Neural progenitor cell (in vitro differentiated cells): ENCODE results near the gene ITIH5. TPM values are rescaled to one million over a fixed set of nuclear protein-coding genes. Genes with fewer than 3 reads are reported as not detected.

ENCODE experiments used
- DNase-seq: peaks from one replicate; pipeline ENCODE4 v3.0.0-alpha.2; 2016; ENCODE audit warnings: low spot score
- H2AFZ ChIP-seq: fragments of 200-600 bp; sonication (generic); replicated peaks from 2 replicates; pipeline ENCODE4 v1.6.1; 2016; ENCODE audit warnings: antibody characterized with exemption
- H3F3A ChIP-seq: fragments of 200-600 bp; sonication (generic); 2 replicates; pipeline ENCODE4 v1.6.1; 2016; ENCODE audit warnings: antibody characterized with exemption, low read depth
- H3K27ac ChIP-seq: fragments of 200-600 bp; sonication (generic); 2 replicates; pipeline ENCODE4 v1.5.1; 2016; ENCODE audit warnings: mild to moderate bottlenecking
- H3K27me3 ChIP-seq: fragments of 200-600 bp; sonication (generic); 2 replicates; pipeline ENCODE4 v1.6.1; 2016; ENCODE audit warnings: mild to moderate bottlenecking, moderate library complexity
- H3K36me3 ChIP-seq: fragments of 200-600 bp; sonication (generic); 2 replicates; pipeline ENCODE4 v1.5.1; 2016
- H3K4me1 ChIP-seq: fragments of 200-600 bp; sonication (generic); 2 replicates; pipeline ENCODE4 v1.6.1; 2016; ENCODE audit warnings: mixed run types
- H3K4me2 ChIP-seq: fragments of 200-600 bp; sonication (generic); 2 replicates; pipeline ENCODE4 v1.6.1; 2016
- H3K4me3 ChIP-seq: fragments of 200-600 bp; sonication (generic); 2 replicates; pipeline ENCODE4 v1.5.1; 2016
- H3K79me2 ChIP-seq: fragments of 200-600 bp; sonication (generic); 2 replicates; pipeline ENCODE4 v1.6.1; 2016; ENCODE audit warnings: low read depth
- H3K9ac ChIP-seq: fragments of 200-600 bp; sonication (generic); 2 replicates; pipeline ENCODE4 v1.6.1; 2016
- H3K9me3 ChIP-seq: fragments of 200-600 bp; sonication (generic); 2 replicates; pipeline ENCODE4 v1.5.1; 2016; ENCODE audit warnings: low read depth
- H4K20me1 ChIP-seq: fragments of 200-600 bp; sonication (generic); 2 replicates; pipeline ENCODE4 v1.6.1; 2016; ENCODE audit warnings: low read depth
- H3K27ac Mint-ChIP-seq: 3 replicates; pipeline ENCODE4 v1.8.0; 2021; ENCODE audit warnings: mixed read lengths
- H3K27me3 Mint-ChIP-seq: 2 replicates; pipeline ENCODE4 v1.8.0; 2022; ENCODE audit warnings: low read depth, mild to moderate bottlenecking, inconsistent platforms, moderate library complexity, mixed read lengths; ENCODE audit not compliant: insufficient read depth
- H3K36me3 Mint-ChIP-seq: 3 replicates; pipeline ENCODE4 v1.8.0; 2021; ENCODE audit warnings: mixed read lengths
- H3K4me1 Mint-ChIP-seq: 3 replicates; pipeline ENCODE4 v1.8.0; 2021; ENCODE audit warnings: mixed read lengths
- H3K4me3 Mint-ChIP-seq: 3 replicates; pipeline ENCODE4 v1.8.0; 2021; ENCODE audit warnings: mild to moderate bottlenecking, moderate library complexity, mixed read lengths
- H3K9me3 Mint-ChIP-seq: 3 replicates; pipeline ENCODE4 v1.8.0; 2020; ENCODE audit warnings: mixed read lengths
- EZH2 ChIP-seq: fragments of 200-600 bp; sonication (generic); IDR thresholded peaks from 2 replicates; pipeline ENCODE4 v1.6.1; 2017; ENCODE audit warnings: antibody characterized with exemption, mild to moderate bottlenecking, moderate library complexity
- EZH2phosphoT487 ChIP-seq: fragments of 200-600 bp; sonication (generic); IDR thresholded peaks from 2 replicates; pipeline ENCODE4 v1.6.1; 2017; ENCODE audit warnings: antibody characterized with exemption
- total RNA-seq: library from RNA; depleted of rRNA; stranded (reverse); fragments of >200 nt; gene quantifications from 2 replicates; pipeline ENCODE4 v1.2.3, GENCODE V29; 2015; ENCODE audit warnings: low replicate concordance
- TF ChIP-seq, protein P1 (sequence below): fragments of 200-600 bp; sonication (generic); IDR thresholded peaks from 2 replicates; pipeline ENCODE4 v1.5.1; 2017; ENCODE audit warnings: antibody characterized with exemption, mild to moderate bottlenecking

The ITIH5 gene
- total RNA-seq, 1 donor from 2014 or later, result 1.1 TPM

DNA sequence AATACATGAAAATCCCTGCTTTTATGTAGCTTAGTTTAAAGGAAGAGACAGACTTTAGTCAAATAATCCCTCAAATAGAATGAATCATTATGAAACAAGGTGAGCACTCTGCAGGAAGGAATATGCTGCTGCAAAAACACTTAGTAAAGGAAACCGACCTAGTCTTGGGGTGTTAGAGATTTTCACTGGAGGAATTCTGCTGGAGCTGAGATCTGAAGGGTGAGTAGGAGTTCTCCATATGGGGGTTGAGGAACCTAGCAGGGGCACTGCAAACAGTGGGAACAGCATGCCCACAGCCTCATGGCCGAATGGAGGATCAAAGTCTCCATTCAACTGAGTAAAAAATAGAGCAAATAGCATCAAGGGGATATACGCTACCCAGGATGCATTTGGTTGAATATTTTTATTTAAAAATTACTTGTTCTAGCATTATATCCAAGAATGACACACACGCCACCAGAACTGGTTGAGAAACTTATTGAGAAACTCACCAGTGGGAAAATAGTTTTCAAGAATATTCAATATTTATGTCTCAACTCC is 39.8 kb upstream of the ITIH5 start:
- DNase-seq, result no peak
- no peak for TF ChIP-seq EZH2phosphoT487
- TF ChIP-seq EZH2, result no peak
- TF ChIP-seq, protein P1, sequence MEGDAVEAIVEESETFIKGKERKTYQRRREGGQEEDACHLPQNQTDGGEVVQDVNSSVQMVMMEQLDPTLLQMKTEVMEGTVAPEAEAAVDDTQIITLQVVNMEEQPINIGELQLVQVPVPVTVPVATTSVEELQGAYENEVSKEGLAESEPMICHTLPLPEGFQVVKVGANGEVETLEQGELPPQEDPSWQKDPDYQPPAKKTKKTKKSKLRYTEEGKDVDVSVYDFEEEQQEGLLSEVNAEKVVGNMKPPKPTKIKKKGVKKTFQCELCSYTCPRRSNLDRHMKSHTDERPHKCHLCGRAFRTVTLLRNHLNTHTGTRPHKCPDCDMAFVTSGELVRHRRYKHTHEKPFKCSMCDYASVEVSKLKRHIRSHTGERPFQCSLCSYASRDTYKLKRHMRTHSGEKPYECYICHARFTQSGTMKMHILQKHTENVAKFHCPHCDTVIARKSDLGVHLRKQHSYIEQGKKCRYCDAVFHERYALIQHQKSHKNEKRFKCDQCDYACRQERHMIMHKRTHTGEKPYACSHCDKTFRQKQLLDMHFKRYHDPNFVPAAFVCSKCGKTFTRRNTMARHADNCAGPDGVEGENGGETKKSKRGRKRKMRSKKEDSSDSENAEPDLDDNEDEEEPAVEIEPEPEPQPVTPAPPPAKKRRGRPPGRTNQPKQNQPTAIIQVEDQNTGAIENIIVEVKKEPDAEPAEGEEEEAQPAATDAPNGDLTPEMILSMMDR, result no peak
- Histone ChIP-seq H3K4me1 (no peaks in the 10 kb centered on the region), H3K9ac (no peak overlapping the region), H3K79me2 (no peaks in the 10 kb centered on the region), H3K27me3 (no peaks in the 10 kb centered on the region), H3K9me3 (no peaks in the 10 kb centered on the region), H3K4me2 (no peak overlapping the region), H3F3A (no peaks in the 10 kb centered on the region), H2AFZ (no peak overlapping the region), H3K36me3 (no peaks in the 10 kb centered on the region), H3K4me3 (no peak overlapping the region), H3K27ac (no peak overlapping the region), H4K20me1 (no peaks in the 10 kb centered on the region)
- Mint-ChIP-seq H3K27ac (no peak overlapping the region), H3K9me3 (peaks cover 3% of the 10 kb centered on the region), H3K36me3 (no peaks in the 10 kb centered on the region), H3K27me3 (no peaks in the 10 kb centered on the region), H3K4me1 (no peaks in the 10 kb centered on the region), H3K4me3 (no peak overlapping the region)

GRCh38 chr10:7705341-7705740 is 38.6 kb upstream of the ITIH5 start:
- Mint-ChIP-seq H3K36me3 (no peaks in the 10 kb centered on the region), H3K27me3 (no peaks in the 10 kb centered on the region)

DNA sequence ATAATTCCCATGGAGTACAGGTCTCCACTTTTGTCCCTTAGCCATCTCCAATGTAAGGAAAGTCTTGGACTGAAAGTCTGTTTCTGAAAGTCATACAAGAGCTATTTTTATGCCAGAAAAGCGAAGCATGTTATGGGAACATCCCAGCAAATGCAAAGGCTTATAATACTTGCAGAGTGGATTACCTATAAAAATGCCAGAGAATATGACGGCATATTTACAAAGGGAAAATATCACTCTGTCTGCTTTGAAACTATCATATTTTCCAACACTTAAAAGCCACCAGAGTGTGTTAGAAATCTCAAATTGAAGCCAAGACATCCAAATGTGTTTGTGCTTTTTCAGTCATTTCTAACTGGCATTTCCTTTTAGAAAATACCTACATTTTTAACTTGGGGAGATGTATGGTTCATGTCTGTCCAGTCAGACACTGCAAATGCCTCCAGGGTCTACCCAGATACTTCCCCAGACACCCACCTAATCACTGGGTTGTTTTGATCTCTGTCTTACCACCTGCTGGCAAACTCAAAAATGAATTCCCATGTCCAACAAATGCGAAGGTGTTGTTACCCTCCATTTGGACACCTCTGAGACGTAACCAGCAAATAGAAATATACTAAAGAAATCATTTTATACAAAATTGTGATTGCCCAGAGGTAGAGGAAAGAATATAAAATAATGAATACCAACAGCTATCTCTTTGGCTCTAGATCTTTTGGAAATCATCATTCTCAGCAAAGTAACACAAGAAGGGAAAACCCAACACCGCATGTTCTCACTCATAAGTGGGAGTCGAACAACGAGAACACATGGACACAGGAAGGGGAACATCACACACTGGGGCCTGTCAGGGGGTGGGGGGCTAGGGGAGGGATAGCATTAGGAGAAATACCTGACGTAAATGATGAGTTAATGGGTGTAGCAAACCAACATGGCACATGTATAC is 37.6 kb upstream of the ITIH5 start:
- H3K4me3 Mint-ChIP-seq, result no peak overlapping the region
- H3K36me3 Mint-ChIP-seq, result no peaks in the 10 kb centered on the region
- no peak for TF ChIP-seq EZH2phosphoT487
- TF ChIP-seq, protein P1, result no peak
- no peak for TF ChIP-seq EZH2
- Histone ChIP-seq H3F3A (no peaks in the 10 kb centered on the region), H3K4me3 (no peak overlapping the region), H3K4me2 (no peak overlapping the region), H3K36me3 (no peaks in the 10 kb centered on the region), H3K27ac (no peak overlapping the region), H4K20me1 (no peaks in the 10 kb centered on the region), H3K9me3 (no peaks in the 10 kb centered on the region), H3K9ac (no peak overlapping the region), H2AFZ (no peak overlapping the region), H3K79me2 (no peaks in the 10 kb centered on the region), H3K4me1 (no peaks in the 10 kb centered on the region), H3K27me3 (no peaks in the 10 kb centered on the region)
- H3K27me3 Mint-ChIP-seq, result peaks cover 1% of the 10 kb centered on the region
- no peaks in the 10 kb centered on the region for H3K9me3 Mint-ChIP-seq
- no peak overlapping the region for H3K27ac Mint-ChIP-seq
- no peak for DNase-seq
- no peaks in the 10 kb centered on the region for H3K4me1 Mint-ChIP-seq

More at GRCh38 chr10:7705341-7705740, 38.6 kb upstream of the ITIH5 start:
- Histone ChIP-seq H3K27me3 (no peaks in the 10 kb centered on the region), H3K4me1 (no peaks in the 10 kb centered on the region), H3K79me2 (no peaks in the 10 kb centered on the region), H2AFZ (no peak overlapping the region), H3F3A (no peaks in the 10 kb centered on the region), H3K4me3 (no peak overlapping the region), H3K36me3 (no peaks in the 10 kb centered on the region), H4K20me1 (no peaks in the 10 kb centered on the region), H3K9ac (no peak overlapping the region), H3K9me3 (no peaks in the 10 kb centered on the region), H3K27ac (no peak overlapping the region), H3K4me2 (no peak overlapping the region)
- Mint-ChIP-seq H3K4me3 (no peak overlapping the region), H3K27ac (no peak overlapping the region), H3K4me1 (no peaks in the 10 kb centered on the region), H3K9me3 (no peaks in the 10 kb centered on the region)
- TF ChIP-seq EZH2 (no peak), EZH2phosphoT487 (no peak)
- TF ChIP-seq, protein P1, result no peak
- DNase-seq, result no peak
